ENCODE results near the gene AQP6.

GRCh38 chr12:50021031-50021430 lies 48.3 kb downstream of the AQP6 start:
- no peak for TF ChIP-seq CTCF (IDR thresholded peaks at IDR 0.05; ENCODE audit: poor library complexity)
- no peak for TF ChIP-seq EZH2 (IDR thresholded peaks at IDR 0.05; ENCODE audit: borderline replicate concordance)

Measured in hepatocyte (in vitro differentiated cells).